Right lobe of liver (tissue), 6 donors: ENCODE data around the gene PIMREG. TPM values are rescaled to one million over a fixed set of nuclear protein-coding genes. Genes with fewer than 3 reads are reported as not detected.

Source experiments
- ATAC-seq, 4 donors: fragments of 200-7000 bp; cut with Tn5 transposase; one replicate each; pipeline ENCODE4 v1.9.1; 2020; ENCODE audit warnings: mild to moderate bottlenecking in 4 of 4, moderate library complexity in 4 of 4
- DNase-seq, 3 donors: peaks; one replicate each; pipeline ENCODE4 v3.0.0-alpha.2; 2020
- H3K27ac ChIP-seq, 3 donors: fragments of 200-600 bp; one replicate each; pipeline ENCODE4 v1.8.0; 2022
- H3K27me3 ChIP-seq, 2 donors: fragments of 200-600 bp; one replicate each; pipeline ENCODE4 v1.8.0; 2022
- H3K36me3 ChIP-seq, 4 donors: fragments of 200-600 bp; sonication (generic) in 1 of 4; one replicate each; pipeline versions ENCODE4 v1.5.1 to v1.8.0; 2017 to 2022; ENCODE audit warnings: control low read depth in 1 of 4
- H3K4me1 ChIP-seq, 4 donors: fragments of 200-600 bp; sonication (generic) in 1 of 4; one replicate each; pipeline versions ENCODE4 v1.5.1 to v1.8.0; 2017 to 2022; ENCODE audit warnings: control low read depth in 1 of 4
- H3K4me3 ChIP-seq, 3 donors: fragments of 200-600 bp; one replicate each; pipeline ENCODE4 v1.8.0; 2022
- H3K9me3 ChIP-seq, 4 donors: fragments of 200-600 bp; sonication (generic) in 1 of 4; one replicate each; pipeline versions ENCODE4 v1.5.1 to v1.8.0; 2017 to 2022; ENCODE audit warnings: control low read depth in 1 of 4
- CTCF ChIP-seq, 4 donors: fragments of 200-600 bp in 3 of 4; fragments of 450-650 bp in 1 of 4; IDR thresholded peaks; one replicate each; pipeline versions ENCODE4 v1.5.1 to v1.8.0; 2016 to 2022; ENCODE audit warnings: antibody characterized with exemption in 4 of 4, mild to moderate bottlenecking in 2 of 4
- POLR2A ChIP-seq: fragments of 450-650 bp; IDR thresholded peaks from one replicate; pipeline ENCODE4 v1.6.1; 2017; ENCODE audit warnings: antibody characterized with exemption, mild to moderate bottlenecking
- WGBS: methylation state at CpG from one replicate; pipeline ENCODE4 v1.1.6; 2018; ENCODE audit warnings: low coverage, low lambda C conversion rate; ENCODE audit not compliant: insufficient coverage; ENCODE audit errors: missing lambda C conversion rate; 5-methylcytosine and 5-hydroxymethylcytosine counted together
- intact Hi-C, 2 donors: fragments of 100-400 bp; cut with DNase I; formaldehyde crosslinking; loops; one replicate each; pipeline versions ENCODE4 v1.11.2 to v1.14.1; 2022
- total RNA-seq, 6 experiments: library from RNA; depleted of rRNA in 2 of 6; stranded (reverse); fragments of >200 nt in 2 of 6; fragmentation: NEBNext Ultra II Directional in 3 of 6; extraction: Animal tissue kit (Norgen Biotek cat#: 25700) in 3 of 6; gene quantifications; one replicate each; pipeline versions ENCODE4 v1.1.0 to v1.2.4, GENCODE V29; 2016 to 2023
- donor health status: DM: no; HTN: yes; CAD: no.
- donor health status: DM: no; HTN: no; CAD: no.
- donor health status: DM: no; HTN: no; CAD: no.
- donor health status: DM: no; HTN: yes; CAD: no.
- donor health status: DM: no; HTN: yes; CAD: no.

The PIMREG gene
- total RNA-seq, 6 experiments from 2014 or later = 0.18 to 0.37 TPM; not detected in 4

- Histone ChIP-seq H3K4me3 (no peak overlapping the region), H3K27me3 (no peaks in the 10 kb centered on the region), H3K9me3 (no peaks in the 10 kb centered on the region), H3K27ac (no peak overlapping the region), H3K36me3 (no peaks in the 10 kb centered on the region), H3K4me1 (no peaks in the 10 kb centered on the region)
- WGBS = 92% methylated on average over 14 of the region's 22 CpGs
- DNase-seq = no peak
- intact Hi-C loops = loop anchor here (5.0 to 10.0 kb wide), 2 partner anchors 160 to 163 kb away; no protein-coding TSS in a partner anchor
- no peak for ATAC-seq
- TF ChIP-seq POLR2A = no peak
- no peak for TF ChIP-seq CTCF (IDR thresholded peaks at IDR 0.05)
These were observed 30.1 kb downstream of the PIMREG start for GRCh38 chr17:6474376-6474775.

- intact Hi-C loops = loop anchor here (5.0 to 10.0 kb wide), 2 partner anchors 160 to 162 kb away; no protein-coding TSS in a partner anchor
- H3K27me3 ChIP-seq = no peaks in the 10 kb centered on the region
- no peaks in the 10 kb centered on the region for H3K36me3 ChIP-seq
- no peak overlapping the region for H3K27ac ChIP-seq
- H3K9me3 ChIP-seq = no peaks in the 10 kb centered on the region
- ATAC-seq = no peak
- DNase-seq = no peak
- no peak overlapping the region for H3K4me3 ChIP-seq
- H3K4me1 ChIP-seq = no peaks in the 10 kb centered on the region
- TF ChIP-seq POLR2A = no peak
- no peak for TF ChIP-seq CTCF (IDR thresholded peaks at IDR 0.05)
- 73% methylated on average over 5 of the region's 7 CpGs for WGBS
These were observed 30.7 kb downstream of the PIMREG start for GRCh38 chr17:6474906-6475305.

GRCh38 chr17:6475411-6475810 is 31.2 kb downstream of the PIMREG start:
- no peaks in the 10 kb centered on the region for H3K36me3 ChIP-seq
- intact Hi-C loops = loop anchor here in 1 of 2 donors (10.0 kb wide), 1 partner anchor 159 kb away; no protein-coding TSS in a partner anchor
- TF ChIP-seq CTCF (IDR thresholded peaks at IDR 0.05) (no peak), POLR2A (no peak)
- DNase-seq = no peak
- 66% methylated on average over 4 of the region's 4 CpGs for WGBS
- no peak for ATAC-seq
- H3K4me1 ChIP-seq = no peaks in the 10 kb centered on the region
- H3K9me3 ChIP-seq = no peaks in the 10 kb centered on the region
- no peaks in the 10 kb centered on the region for H3K27me3 ChIP-seq
- no peak overlapping the region for H3K27ac ChIP-seq
- no peak overlapping the region for H3K4me3 ChIP-seq

- DNase-seq (no peak), ATAC-seq (no peak)
- Histone ChIP-seq H3K4me3 (no peak overlapping the region), H3K4me1 (no peaks in the 10 kb centered on the region), H3K27me3 (no peaks in the 10 kb centered on the region), H3K27ac (no peak overlapping the region), H3K9me3 (no peaks in the 10 kb centered on the region), H3K36me3 (no peaks in the 10 kb centered on the region)
- WGBS = 45% methylated on average over 6 of the region's 8 CpGs
- intact Hi-C loops = loop anchor here in 1 of 2 donors (10.0 kb wide), 1 partner anchor 159 kb away; no protein-coding TSS in a partner anchor
- TF ChIP-seq POLR2A (no peak), CTCF (IDR thresholded peaks at IDR 0.05) (no peak)
These were observed 32.0 kb downstream of the PIMREG start for GRCh38 chr17:6476076-6476809.
